NCI-H446 treated with DMSO at 0.1 percent for 48 hours (cell line): Measurements from ENCODE around the gene HLX.

ENCODE experiments used
- DNase-seq: peaks from one replicate; lab custom pipeline; 2025; lab: John Stamatoyannopoulos, UW

HLX gene

GRCh38 chr1:220925707-220926106, 46.5 kb downstream of the HLX start:
- no peak for DNase-seq

GRCh38 chr1:220926146-220926545, 46.9 kb downstream of the HLX start:
- peak; percentile 87 for DNase-seq

GRCh38 chr1:220927442-220927841, 48.2 kb downstream of the HLX start:
- DNase-seq, result no peak

- DNase-seq, result no peak
These were observed 49.1 kb downstream of the HLX start for GRCh38 chr1:220928320-220928719.

- no peak for DNase-seq
These were observed 49.6 kb downstream of the HLX start for GRCh38 chr1:220928725-220929300.

- no peak for DNase-seq
These were observed 50.1 kb downstream of the HLX start for GRCh38 chr1:220929304-220929703.
